HepG2 (cell line): Measurements from ENCODE around the gene CACNG4.

ENCODE experiments used
- EP300 ChIP-seq, 3 experiments: sonication (generic) in 1 of 3; formaldehyde crosslinking in 1 of 3; IDR thresholded peaks; 2 replicates each; pipeline versions ENCODE4 v1.5.1 to v1.6.1; 2011 to 2020; ENCODE audit warnings: low read depth in 2 of 3, low read length in 2 of 3, borderline replicate concordance in 1 of 3, improper control_type of control experiment in 1 of 3, mild to moderate bottlenecking in 1 of 3, missing genetic modification reagents in 1 of 3, moderate library complexity in 1 of 3
- EZH2 ChIP-seq: conservative IDR thresholded peaks from 2 replicates; pipeline ENCODE4 v1.6.1; 2012; ENCODE audit warnings: mild to moderate bottlenecking, low read depth, low read length, moderate library complexity
- JUNB ChIP-seq: sonication (generic); formaldehyde crosslinking; IDR thresholded peaks from 2 replicates; pipeline ENCODE4 v1.8.0; 2022; ENCODE audit warnings: missing genetic modification reagents, mild to moderate bottlenecking, borderline replicate concordance
- SAFB2 ChIP-seq: sonication (generic); formaldehyde crosslinking; IDR thresholded peaks from 2 replicates; pipeline ENCODE4 v1.5.1; 2020; ENCODE audit warnings: missing genetic modification reagents, low read depth, mild to moderate bottlenecking, borderline replicate concordance
- SIX4 ChIP-seq: sonication (generic); formaldehyde crosslinking; IDR thresholded peaks from 2 replicates; pipeline ENCODE4 v1.4.0; 2020; ENCODE audit warnings: missing genetic modification reagents
- ZFP90 ChIP-seq: sonication (generic); formaldehyde crosslinking; IDR thresholded peaks from 2 replicates; pipeline ENCODE4 v1.8.0; 2022; ENCODE audit warnings: missing genetic modification reagents, mild to moderate bottlenecking, inconsistent platforms, borderline replicate concordance
- ZNF720 ChIP-seq: sonication (generic); formaldehyde crosslinking; IDR thresholded peaks from 2 replicates; pipeline ENCODE4 v1.4.0; 2020; ENCODE audit warnings: missing genetic modification reagents
- TF ChIP-seq, protein P1 (sequence below): sonication (generic); formaldehyde crosslinking; IDR thresholded peaks from 2 replicates; pipeline ENCODE4 v1.4.0; 2020; ENCODE audit warnings: missing genetic modification reagents
- TF ChIP-seq, protein P2 (sequence below): sonication (generic); formaldehyde crosslinking; IDR thresholded peaks from 2 replicates; pipeline ENCODE4 v1.5.0; 2020; ENCODE audit warnings: mild to moderate bottlenecking, missing genetic modification reagents, moderate library complexity
- TF ChIP-seq, protein P3 (sequence below), 2 experiments: IDR thresholded peaks; 2 replicates each; pipeline ENCODE4 v1.6.1; 2011 to 2012; ENCODE audit warnings: low read length in 2 of 2, borderline replicate concordance in 1 of 2, low read depth in 1 of 2, mild to moderate bottlenecking in 1 of 2, moderate library complexity in 1 of 2
- TF ChIP-seq, protein P4 (sequence below): IDR thresholded peaks from 2 replicates; pipeline ENCODE4 v1.4.0; 2020; ENCODE audit warnings: mild to moderate bottlenecking, missing genetic modification reagents

DNA sequence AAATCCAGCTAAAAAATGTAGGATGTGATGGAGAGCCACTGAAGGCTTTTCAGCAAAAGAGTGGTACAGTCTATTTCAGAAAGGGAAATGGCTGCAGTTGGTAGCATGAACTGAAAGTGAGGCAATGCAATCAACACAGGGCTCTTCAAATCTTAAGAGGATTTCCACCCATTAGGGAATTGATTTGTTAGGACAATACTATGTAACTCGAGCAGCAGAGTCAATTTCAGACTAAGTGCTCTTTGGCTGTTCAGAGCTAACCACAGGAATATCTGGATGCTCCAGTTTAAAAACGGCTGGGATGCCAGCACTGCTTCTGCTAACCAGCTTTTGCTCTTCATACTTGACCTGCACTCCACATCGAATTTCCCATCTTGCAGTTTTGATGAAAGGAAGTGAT lies 104.5 kb downstream of the CACNG4 start:
- TF ChIP-seq, protein P1, sequence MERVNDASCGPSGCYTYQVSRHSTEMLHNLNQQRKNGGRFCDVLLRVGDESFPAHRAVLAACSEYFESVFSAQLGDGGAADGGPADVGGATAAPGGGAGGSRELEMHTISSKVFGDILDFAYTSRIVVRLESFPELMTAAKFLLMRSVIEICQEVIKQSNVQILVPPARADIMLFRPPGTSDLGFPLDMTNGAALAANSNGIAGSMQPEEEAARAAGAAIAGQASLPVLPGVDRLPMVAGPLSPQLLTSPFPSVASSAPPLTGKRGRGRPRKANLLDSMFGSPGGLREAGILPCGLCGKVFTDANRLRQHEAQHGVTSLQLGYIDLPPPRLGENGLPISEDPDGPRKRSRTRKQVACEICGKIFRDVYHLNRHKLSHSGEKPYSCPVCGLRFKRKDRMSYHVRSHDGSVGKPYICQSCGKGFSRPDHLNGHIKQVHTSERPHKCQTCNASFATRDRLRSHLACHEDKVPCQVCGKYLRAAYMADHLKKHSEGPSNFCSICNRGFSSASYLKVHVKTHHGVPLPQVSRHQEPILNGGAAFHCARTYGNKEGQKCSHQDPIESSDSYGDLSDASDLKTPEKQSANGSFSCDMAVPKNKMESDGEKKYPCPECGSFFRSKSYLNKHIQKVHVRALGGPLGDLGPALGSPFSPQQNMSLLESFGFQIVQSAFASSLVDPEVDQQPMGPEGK = no peak
- TF ChIP-seq JUNB (CRISPR knock-in tag) = no peak
- no peak for TF ChIP-seq ZFP90
- no peak for TF ChIP-seq EZH2
- TF ChIP-seq, protein P2, sequence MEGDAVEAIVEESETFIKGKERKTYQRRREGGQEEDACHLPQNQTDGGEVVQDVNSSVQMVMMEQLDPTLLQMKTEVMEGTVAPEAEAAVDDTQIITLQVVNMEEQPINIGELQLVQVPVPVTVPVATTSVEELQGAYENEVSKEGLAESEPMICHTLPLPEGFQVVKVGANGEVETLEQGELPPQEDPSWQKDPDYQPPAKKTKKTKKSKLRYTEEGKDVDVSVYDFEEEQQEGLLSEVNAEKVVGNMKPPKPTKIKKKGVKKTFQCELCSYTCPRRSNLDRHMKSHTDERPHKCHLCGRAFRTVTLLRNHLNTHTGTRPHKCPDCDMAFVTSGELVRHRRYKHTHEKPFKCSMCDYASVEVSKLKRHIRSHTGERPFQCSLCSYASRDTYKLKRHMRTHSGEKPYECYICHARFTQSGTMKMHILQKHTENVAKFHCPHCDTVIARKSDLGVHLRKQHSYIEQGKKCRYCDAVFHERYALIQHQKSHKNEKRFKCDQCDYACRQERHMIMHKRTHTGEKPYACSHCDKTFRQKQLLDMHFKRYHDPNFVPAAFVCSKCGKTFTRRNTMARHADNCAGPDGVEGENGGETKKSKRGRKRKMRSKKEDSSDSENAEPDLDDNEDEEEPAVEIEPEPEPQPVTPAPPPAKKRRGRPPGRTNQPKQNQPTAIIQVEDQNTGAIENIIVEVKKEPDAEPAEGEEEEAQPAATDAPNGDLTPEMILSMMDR (CRISPR knock-in tag) = no peak
- TF ChIP-seq, protein P3, sequence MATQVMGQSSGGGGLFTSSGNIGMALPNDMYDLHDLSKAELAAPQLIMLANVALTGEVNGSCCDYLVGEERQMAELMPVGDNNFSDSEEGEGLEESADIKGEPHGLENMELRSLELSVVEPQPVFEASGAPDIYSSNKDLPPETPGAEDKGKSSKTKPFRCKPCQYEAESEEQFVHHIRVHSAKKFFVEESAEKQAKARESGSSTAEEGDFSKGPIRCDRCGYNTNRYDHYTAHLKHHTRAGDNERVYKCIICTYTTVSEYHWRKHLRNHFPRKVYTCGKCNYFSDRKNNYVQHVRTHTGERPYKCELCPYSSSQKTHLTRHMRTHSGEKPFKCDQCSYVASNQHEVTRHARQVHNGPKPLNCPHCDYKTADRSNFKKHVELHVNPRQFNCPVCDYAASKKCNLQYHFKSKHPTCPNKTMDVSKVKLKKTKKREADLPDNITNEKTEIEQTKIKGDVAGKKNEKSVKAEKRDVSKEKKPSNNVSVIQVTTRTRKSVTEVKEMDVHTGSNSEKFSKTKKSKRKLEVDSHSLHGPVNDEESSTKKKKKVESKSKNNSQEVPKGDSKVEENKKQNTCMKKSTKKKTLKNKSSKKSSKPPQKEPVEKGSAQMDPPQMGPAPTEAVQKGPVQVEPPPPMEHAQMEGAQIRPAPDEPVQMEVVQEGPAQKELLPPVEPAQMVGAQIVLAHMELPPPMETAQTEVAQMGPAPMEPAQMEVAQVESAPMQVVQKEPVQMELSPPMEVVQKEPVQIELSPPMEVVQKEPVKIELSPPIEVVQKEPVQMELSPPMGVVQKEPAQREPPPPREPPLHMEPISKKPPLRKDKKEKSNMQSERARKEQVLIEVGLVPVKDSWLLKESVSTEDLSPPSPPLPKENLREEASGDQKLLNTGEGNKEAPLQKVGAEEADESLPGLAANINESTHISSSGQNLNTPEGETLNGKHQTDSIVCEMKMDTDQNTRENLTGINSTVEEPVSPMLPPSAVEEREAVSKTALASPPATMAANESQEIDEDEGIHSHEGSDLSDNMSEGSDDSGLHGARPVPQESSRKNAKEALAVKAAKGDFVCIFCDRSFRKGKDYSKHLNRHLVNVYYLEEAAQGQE (IDR thresholded peaks at IDR 0.05; ENCODE audit: borderline replicate concordance in 1 of 2, low read depth in 1 of 2, low read length in 2 of 2) = no peak
- no peak for TF ChIP-seq SAFB2
- no peak for TF ChIP-seq EP300 (IDR thresholded peaks at IDR 0.05; ENCODE audit: low read depth in 2 of 2, low read length in 2 of 2)
- no peak for TF ChIP-seq EP300 (CRISPR knock-in tag; IDR thresholded peaks at IDR 0.05; ENCODE audit: borderline replicate concordance)
- no peak for TF ChIP-seq ZNF720 (CRISPR knock-in tag)
- no peak for TF ChIP-seq SIX4 (CRISPR knock-in tag)
- TF ChIP-seq, protein P4, sequence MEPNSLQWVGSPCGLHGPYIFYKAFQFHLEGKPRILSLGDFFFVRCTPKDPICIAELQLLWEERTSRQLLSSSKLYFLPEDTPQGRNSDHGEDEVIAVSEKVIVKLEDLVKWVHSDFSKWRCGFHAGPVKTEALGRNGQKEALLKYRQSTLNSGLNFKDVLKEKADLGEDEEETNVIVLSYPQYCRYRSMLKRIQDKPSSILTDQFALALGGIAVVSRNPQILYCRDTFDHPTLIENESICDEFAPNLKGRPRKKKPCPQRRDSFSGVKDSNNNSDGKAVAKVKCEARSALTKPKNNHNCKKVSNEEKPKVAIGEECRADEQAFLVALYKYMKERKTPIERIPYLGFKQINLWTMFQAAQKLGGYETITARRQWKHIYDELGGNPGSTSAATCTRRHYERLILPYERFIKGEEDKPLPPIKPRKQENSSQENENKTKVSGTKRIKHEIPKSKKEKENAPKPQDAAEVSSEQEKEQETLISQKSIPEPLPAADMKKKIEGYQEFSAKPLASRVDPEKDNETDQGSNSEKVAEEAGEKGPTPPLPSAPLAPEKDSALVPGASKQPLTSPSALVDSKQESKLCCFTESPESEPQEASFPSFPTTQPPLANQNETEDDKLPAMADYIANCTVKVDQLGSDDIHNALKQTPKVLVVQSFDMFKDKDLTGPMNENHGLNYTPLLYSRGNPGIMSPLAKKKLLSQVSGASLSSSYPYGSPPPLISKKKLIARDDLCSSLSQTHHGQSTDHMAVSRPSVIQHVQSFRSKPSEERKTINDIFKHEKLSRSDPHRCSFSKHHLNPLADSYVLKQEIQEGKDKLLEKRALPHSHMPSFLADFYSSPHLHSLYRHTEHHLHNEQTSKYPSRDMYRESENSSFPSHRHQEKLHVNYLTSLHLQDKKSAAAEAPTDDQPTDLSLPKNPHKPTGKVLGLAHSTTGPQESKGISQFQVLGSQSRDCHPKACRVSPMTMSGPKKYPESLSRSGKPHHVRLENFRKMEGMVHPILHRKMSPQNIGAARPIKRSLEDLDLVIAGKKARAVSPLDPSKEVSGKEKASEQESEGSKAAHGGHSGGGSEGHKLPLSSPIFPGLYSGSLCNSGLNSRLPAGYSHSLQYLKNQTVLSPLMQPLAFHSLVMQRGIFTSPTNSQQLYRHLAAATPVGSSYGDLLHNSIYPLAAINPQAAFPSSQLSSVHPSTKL = no peak
